K562 (cell line): Measurements from ENCODE around the gene HTRA3. TPM values are rescaled to one million over a fixed set of nuclear protein-coding genes. Genes with fewer than 3 reads are reported as not detected.

Source experiments
- ATF6 ChIP-seq: sonication (generic); formaldehyde crosslinking; IDR thresholded peaks from 2 replicates; pipeline ENCODE4 v1.4.0; 2020; ENCODE audit warnings: mild to moderate bottlenecking, missing genetic modification reagents
- KAT2B ChIP-seq: IDR thresholded peaks from one replicate; pipeline ENCODE4 v1.6.1; 2012; ENCODE audit warnings: low read depth, mild to moderate bottlenecking, control low read depth, inconsistent platforms, low read length, moderate library complexity
- RBM25 ChIP-seq: fragments of 200-400 bp; formaldehyde crosslinking; IDR thresholded peaks from 2 replicates; pipeline ENCODE4 v1.6.1; 2018; ENCODE audit warnings: low read length, low read depth, moderate library complexity; ENCODE audit not compliant: severe bottlenecking
- ZNF133 ChIP-seq: fragments of 250-450 bp; sonication (Bioruptor Pico); IDR thresholded peaks from 2 replicates; pipeline ENCODE4 v1.4.0; 2020; ENCODE audit warnings: mild to moderate bottlenecking
- polyA plus RNA-seq, 8 experiments: library from polyadenylated mRNA; depleted of rRNA in 4 of 8; stranded (reverse) in 5 of 8; unstranded in 3 of 8; fragments of >200 nt; fragmentation: Nextera tagmentation in 2 of 8; fragmentation: Illumina TruSeq in 1 of 8; extraction: Ambion mirVana in 2 of 8; extraction: Trizol in 1 of 8; gene quantifications; 2 replicates each; pipeline versions ENCODE4 v1.2.1 to v1.2.3, GENCODE V29; 2011 to 2014; ENCODE audit warnings: inconsistent platforms in 1 of 8, missing spikeins in 1 of 8
- total RNA-seq, 7 experiments: library from RNA; depleted of rRNA in 6 of 7; stranded (reverse); fragments of >200 nt in 6 of 7; fragmentation: Illumina TruSeq in 2 of 7; extraction: Trizol in 2 of 7; gene quantifications; 2 replicates each; pipeline versions ENCODE4 v1.2.1 to v1.2.3, GENCODE V29; 2011 to 2021; ENCODE audit warnings: low replicate concordance in 1 of 7
- TF ChIP-seq, protein P1 (sequence below): fragments of 250-450 bp; sonication (Bioruptor Pico); IDR thresholded peaks from 2 replicates; pipeline ENCODE4 v1.4.0; 2020; ENCODE audit warnings: mild to moderate bottlenecking, moderate library complexity

The HTRA3 gene
- total and polyA plus RNA-seq, 9 of the 15 experiments (the other 6 are each of a cell fraction or from before 2014, with no cell fraction given), result 0.04 TPM; not detected in 8

- no peak for TF ChIP-seq ATF6 (CRISPR knock-in tag)
- no peak for TF ChIP-seq RBM25
- no peak for TF ChIP-seq ZNF133 (CRISPR knock-in tag)
- TF ChIP-seq, protein P1, sequence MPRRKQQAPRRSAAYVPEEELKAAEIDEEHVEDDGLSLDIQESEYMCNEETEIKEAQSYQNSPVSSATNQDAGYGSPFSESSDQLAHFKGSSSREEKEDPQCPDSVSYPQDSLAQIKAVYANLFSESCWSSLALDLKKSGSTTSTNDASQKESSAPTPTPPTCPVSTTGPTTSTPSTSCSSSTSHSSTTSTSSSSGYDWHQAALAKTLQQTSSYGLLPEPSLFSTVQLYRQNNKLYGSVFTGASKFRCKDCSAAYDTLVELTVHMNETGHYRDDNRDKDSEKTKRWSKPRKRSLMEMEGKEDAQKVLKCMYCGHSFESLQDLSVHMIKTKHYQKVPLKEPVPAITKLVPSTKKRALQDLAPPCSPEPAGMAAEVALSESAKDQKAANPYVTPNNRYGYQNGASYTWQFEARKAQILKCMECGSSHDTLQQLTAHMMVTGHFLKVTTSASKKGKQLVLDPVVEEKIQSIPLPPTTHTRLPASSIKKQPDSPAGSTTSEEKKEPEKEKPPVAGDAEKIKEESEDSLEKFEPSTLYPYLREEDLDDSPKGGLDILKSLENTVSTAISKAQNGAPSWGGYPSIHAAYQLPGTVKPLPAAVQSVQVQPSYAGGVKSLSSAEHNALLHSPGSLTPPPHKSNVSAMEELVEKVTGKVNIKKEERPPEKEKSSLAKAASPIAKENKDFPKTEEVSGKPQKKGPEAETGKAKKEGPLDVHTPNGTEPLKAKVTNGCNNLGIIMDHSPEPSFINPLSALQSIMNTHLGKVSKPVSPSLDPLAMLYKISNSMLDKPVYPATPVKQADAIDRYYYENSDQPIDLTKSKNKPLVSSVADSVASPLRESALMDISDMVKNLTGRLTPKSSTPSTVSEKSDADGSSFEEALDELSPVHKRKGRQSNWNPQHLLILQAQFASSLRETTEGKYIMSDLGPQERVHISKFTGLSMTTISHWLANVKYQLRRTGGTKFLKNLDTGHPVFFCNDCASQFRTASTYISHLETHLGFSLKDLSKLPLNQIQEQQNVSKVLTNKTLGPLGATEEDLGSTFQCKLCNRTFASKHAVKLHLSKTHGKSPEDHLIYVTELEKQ, result no peak
- no peak for TF ChIP-seq KAT2B
These were observed 64.3 kb downstream of the HTRA3 start (continued) for GRCh38 chr4:8333726-8334460.
